Panc1 (cell line): Measurements from ENCODE around the gene ORM1. TPM values are rescaled to one million over a fixed set of nuclear protein-coding genes. Genes with fewer than 3 reads are reported as not detected.
"Not testable (repeated sequence)": the region's sequence is repeated elsewhere in the genome, so short reads cannot be mapped to it uniquely, and the experiment has no call there.

Experiments
- ATAC-seq: fragments of 200-7000 bp; cut with Tn5 transposase; 2 replicates; pipeline ENCODE4 v1.9.1; 2020; ENCODE audit warnings: mild to moderate bottlenecking, moderate library complexity
- BruUV-seq: library from RNA; stranded (reverse); fragments of 400-500 nt; replicated peaks from 2 replicates; lab custom pipeline; 2021; lab: Mats Ljungman, UMichigan
- CTCF ChIA-PET: fragments of 300-600 bp; sonication (Branson Sonifier 250); formaldehyde crosslinking; loops from one replicate; lab custom pipeline; 2022; ENCODE audit warnings: antibody characterized with exemption; lab: Charles Lee
- POLR2A ChIA-PET: fragments of 300-600 bp; sonication (Branson Sonifier 250); formaldehyde crosslinking; loops from one replicate; lab custom pipeline; 2022; ENCODE audit warnings: antibody characterized with exemption; lab: Charles Lee
- DNase-seq: peaks from one replicate; pipeline ENCODE4 v3.0.0-alpha.2; 2010; ENCODE audit warnings: low read depth, low spot score
- H3K27ac ChIP-seq: 2 replicates; pipeline ENCODE4 v1.5.1; 2011; ENCODE audit warnings: mild to moderate bottlenecking, low read length, inconsistent platforms
- H3K27me3 ChIP-seq: fragments of 200-500 bp; sonication (Bioruptor generic); 2 replicates; pipeline ENCODE4 v1.6.0; 2014; ENCODE audit warnings: low read length, inconsistent platforms; ENCODE audit not compliant: control insufficient read depth, insufficient read depth
- H3K36me3 ChIP-seq: fragments of 200-500 bp; sonication (Bioruptor generic); 2 replicates; pipeline ENCODE4 v1.5.1; 2014; ENCODE audit warnings: inconsistent platforms, mild to moderate bottlenecking, low read length, moderate library complexity; ENCODE audit not compliant: control insufficient read depth, insufficient read depth
- H3K4me1 ChIP-seq: 2 replicates; pipeline ENCODE4 v1.5.1; 2011; ENCODE audit warnings: inconsistent platforms, mild to moderate bottlenecking, low read length, moderate library complexity; ENCODE audit not compliant: control insufficient read depth, insufficient read depth
- H3K4me3 ChIP-seq, 2 experiments: 2 replicates each; pipeline ENCODE4 v1.5.1; 2011 to 2012; ENCODE audit warnings: low read depth in 2 of 2, low read length in 2 of 2, mild to moderate bottlenecking in 2 of 2, inconsistent platforms in 1 of 2, moderate library complexity in 1 of 2
- H3K9me3 ChIP-seq: fragments of 200-500 bp; sonication (Bioruptor generic); 2 replicates; pipeline ENCODE4 v1.5.1; 2014; ENCODE audit warnings: low read depth, mild to moderate bottlenecking, inconsistent platforms, low read length, moderate library complexity; ENCODE audit not compliant: control insufficient read depth, insufficient read depth
- CTCF ChIP-seq: fragments of 450-650 bp; IDR thresholded peaks from 2 replicates; pipeline ENCODE4 v1.5.1; 2017; ENCODE audit warnings: mild to moderate bottlenecking
- POLR2AphosphoS5 ChIP-seq: IDR thresholded peaks from 2 replicates; pipeline ENCODE4 v1.6.1; 2012; ENCODE audit warnings: mild to moderate bottlenecking, low read depth, low read length, moderate library complexity
- SIN3A ChIP-seq: IDR thresholded peaks from 2 replicates; pipeline ENCODE4 v1.6.1; 2012; ENCODE audit warnings: low read depth, mild to moderate bottlenecking, low read length, moderate library complexity, borderline replicate concordance; ENCODE audit not compliant: insufficient read depth
- TCF7L2 ChIP-seq: IDR thresholded peaks from 2 replicates; pipeline ENCODE4 v1.6.1; 2011; ENCODE audit warnings: mild to moderate bottlenecking, low read depth, low read length, inconsistent platforms
- in situ Hi-C: cut with HindIII; loops from 2 replicates; pipeline ENCODE4 v1.10.0; 2016; ENCODE audit warnings: low sequenced_read_pairs, low pct_unique_long_range_greater_than_20kb
- intact Hi-C: fragments of 100-400 bp; cut with micrococcal nuclease; formaldehyde crosslinking; loops from one replicate; pipeline ENCODE4 v1.10.0; 2022; ENCODE audit not compliant: unreplicated experiment
- total RNA-seq: library from RNA; stranded (reverse); gene quantifications from one replicate; pipeline ENCODE4 v1.2.1, GENCODE V29; 2021; ENCODE audit not compliant: unreplicated experiment
- TF ChIP-seq, protein P1 (sequence below), 2 experiments: IDR thresholded peaks; 2 replicates each; pipeline ENCODE4 v1.6.1; 2011 to 2012; ENCODE audit warnings: low read depth in 2 of 2, control low read depth in 1 of 2, low read length in 1 of 2, mild to moderate bottlenecking in 1 of 2, moderate library complexity in 1 of 2; ENCODE audit not compliant: insufficient read depth in 1 of 2

ORM1 gene
- total RNA-seq, 1 experiment from 2014 or later: 3.5 TPM

GRCh38 chr9:114323849-114324248, 951 bp downstream of the ORM1 start:
- H3K4me3 ChIP-seq, H3K9me3 ChIP-seq, H3K27me3 ChIP-seq, intact Hi-C loops, H3K4me1 ChIP-seq, in situ Hi-C loops, DNase-seq, H3K27ac ChIP-seq, POLR2A ChIA-PET, CTCF ChIA-PET, ATAC-seq, H3K36me3 ChIP-seq, BruUV-seq: not testable (repeated sequence)

DNA sequence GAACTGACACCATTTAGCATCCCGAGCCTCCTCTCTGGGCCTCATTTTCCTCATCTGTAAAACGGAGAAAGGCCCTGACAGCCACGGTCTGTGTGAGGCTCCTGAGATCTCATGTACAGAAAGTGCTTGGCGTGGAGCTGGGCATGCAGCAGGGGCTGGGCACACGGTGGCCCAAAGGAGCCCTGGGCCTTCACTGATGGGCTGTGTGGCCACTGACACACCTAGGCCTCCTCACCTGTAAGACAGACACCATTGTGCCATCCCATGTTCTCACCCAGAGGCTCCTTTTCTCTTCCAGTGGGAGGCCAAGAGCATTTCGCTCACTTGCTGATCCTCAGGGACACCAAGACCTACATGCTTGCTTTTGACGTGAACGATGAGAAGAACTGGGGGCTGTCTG, 1.6 kb downstream of the ORM1 start:
- DNase-seq: no peak
- ChIA-PET CTCF (no interaction called here), POLR2A (no interaction called here)
- Histone ChIP-seq H3K9me3 (no peaks in the 10 kb centered on the region), H3K27me3 (no peaks in the 10 kb centered on the region), H3K27ac (no peak overlapping the region), H3K4me1 (no peaks in the 10 kb centered on the region), H3K36me3 (no peaks in the 10 kb centered on the region), H3K4me3 (no peak overlapping the region)
- ATAC-seq: no peak
- TF ChIP-seq POLR2AphosphoS5: no peak
- no peak for TF ChIP-seq TCF7L2
- TF ChIP-seq SIN3A: no peak
- TF ChIP-seq, protein P1, sequence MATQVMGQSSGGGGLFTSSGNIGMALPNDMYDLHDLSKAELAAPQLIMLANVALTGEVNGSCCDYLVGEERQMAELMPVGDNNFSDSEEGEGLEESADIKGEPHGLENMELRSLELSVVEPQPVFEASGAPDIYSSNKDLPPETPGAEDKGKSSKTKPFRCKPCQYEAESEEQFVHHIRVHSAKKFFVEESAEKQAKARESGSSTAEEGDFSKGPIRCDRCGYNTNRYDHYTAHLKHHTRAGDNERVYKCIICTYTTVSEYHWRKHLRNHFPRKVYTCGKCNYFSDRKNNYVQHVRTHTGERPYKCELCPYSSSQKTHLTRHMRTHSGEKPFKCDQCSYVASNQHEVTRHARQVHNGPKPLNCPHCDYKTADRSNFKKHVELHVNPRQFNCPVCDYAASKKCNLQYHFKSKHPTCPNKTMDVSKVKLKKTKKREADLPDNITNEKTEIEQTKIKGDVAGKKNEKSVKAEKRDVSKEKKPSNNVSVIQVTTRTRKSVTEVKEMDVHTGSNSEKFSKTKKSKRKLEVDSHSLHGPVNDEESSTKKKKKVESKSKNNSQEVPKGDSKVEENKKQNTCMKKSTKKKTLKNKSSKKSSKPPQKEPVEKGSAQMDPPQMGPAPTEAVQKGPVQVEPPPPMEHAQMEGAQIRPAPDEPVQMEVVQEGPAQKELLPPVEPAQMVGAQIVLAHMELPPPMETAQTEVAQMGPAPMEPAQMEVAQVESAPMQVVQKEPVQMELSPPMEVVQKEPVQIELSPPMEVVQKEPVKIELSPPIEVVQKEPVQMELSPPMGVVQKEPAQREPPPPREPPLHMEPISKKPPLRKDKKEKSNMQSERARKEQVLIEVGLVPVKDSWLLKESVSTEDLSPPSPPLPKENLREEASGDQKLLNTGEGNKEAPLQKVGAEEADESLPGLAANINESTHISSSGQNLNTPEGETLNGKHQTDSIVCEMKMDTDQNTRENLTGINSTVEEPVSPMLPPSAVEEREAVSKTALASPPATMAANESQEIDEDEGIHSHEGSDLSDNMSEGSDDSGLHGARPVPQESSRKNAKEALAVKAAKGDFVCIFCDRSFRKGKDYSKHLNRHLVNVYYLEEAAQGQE (IDR thresholded peaks at IDR 0.05; ENCODE audit: insufficient read depth in 1 of 2, low read depth in 2 of 2, low read length in 1 of 2): no peak
- no peak for TF ChIP-seq CTCF
- no TSS peak for BruUV-seq
- in situ Hi-C loops (no loop called here), intact Hi-C loops (no loop called here)

DNA sequence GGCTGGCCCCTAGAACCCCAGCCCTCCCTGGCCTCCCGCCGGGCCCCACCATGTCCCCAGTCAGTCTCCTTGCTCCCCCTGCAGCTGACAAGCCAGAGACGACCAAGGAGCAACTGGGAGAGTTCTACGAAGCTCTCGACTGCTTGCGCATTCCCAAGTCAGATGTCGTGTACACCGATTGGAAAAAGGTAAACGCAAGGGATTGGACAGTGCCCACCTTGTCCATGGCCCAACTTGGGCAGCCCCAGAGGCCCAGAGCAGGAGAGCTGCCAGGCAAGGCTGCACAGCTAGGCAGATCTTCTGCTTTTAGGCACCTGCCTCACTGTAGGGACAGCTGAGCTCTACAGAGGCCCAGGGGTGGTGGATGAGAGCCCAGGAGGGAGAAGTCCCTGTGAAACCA, 2.1 kb downstream of the ORM1 start:
- DNase-seq, H3K9me3 ChIP-seq, in situ Hi-C loops, H3K27me3 ChIP-seq, H3K4me3 ChIP-seq, POLR2A ChIA-PET, intact Hi-C loops, BruUV-seq, ATAC-seq, H3K4me1 ChIP-seq, H3K27ac ChIP-seq, CTCF ChIA-PET, H3K36me3 ChIP-seq: not testable (repeated sequence)

DNA sequence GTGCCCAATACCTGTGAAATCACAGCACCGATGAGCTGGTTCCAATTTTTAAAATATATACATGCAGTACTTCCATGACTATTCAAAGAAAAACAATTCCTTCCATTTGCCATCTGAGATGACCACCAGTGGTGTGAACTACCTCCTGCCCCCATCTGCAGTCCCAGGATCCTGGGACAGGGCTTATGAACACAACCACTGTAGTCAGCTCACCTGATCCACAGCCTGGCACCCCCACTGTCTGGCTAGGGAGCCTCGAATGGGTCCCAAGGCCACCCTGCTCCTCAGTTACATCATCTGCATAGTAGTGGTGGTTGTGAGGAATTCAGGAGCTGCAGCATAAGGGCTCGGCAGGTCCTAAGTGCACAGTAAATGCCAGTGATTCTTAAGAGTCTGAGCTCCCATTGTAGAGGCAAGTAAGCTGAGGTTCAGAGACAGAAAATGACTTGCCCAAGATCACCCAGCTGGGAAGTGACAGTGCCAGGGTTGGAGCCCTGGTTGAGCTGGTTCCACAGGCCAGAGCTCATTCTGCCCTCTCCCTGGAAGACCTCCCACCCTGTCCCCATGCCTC, 2.9 kb downstream of the ORM1 start:
- intact Hi-C loops, POLR2A ChIA-PET, DNase-seq, H3K36me3 ChIP-seq, CTCF ChIA-PET, in situ Hi-C loops, H3K4me1 ChIP-seq, H3K27ac ChIP-seq, H3K4me3 ChIP-seq, H3K9me3 ChIP-seq, ATAC-seq, H3K27me3 ChIP-seq, BruUV-seq: not testable (repeated sequence)
